Dedifferentiated amniotic fluid mesenchymal stem cell (primary cell): ENCODE measurements around the gene MCCC2.
A peak's percentile ranks its signal among the peaks of the same experiment; 100 is the strongest.
"Not testable (repeated sequence)": the region's sequence is repeated elsewhere in the genome, so short reads cannot be mapped to it uniquely, and the experiment has no call there.

Experiments
- DNase-seq: peaks from one replicate; pipeline ENCODE4 v3.0.0-alpha.2; 2016; ENCODE audit errors: extremely low spot score

The MCCC2 gene

GRCh38 chr5:71597001-71597400 is 9.9 kb downstream of the MCCC2 start:
- DNase-seq, result no peak

- no peak for DNase-seq
Observed at GRCh38 chr5:71600783-71601182, 13.6 kb downstream of the MCCC2 start.

GRCh38 chr5:71601222-71602026 is 14.3 kb downstream of the MCCC2 start:
- DNase-seq, result peak; percentile 87

GRCh38 chr5:71609916-71610315 is 22.8 kb downstream of the MCCC2 start:
- not testable (repeated sequence) for DNase-seq

- no peak for DNase-seq
Observed at GRCh38 chr5:71615809-71616208, 28.7 kb downstream of the MCCC2 start.

- no peak for DNase-seq
Observed at GRCh38 chr5:71620630-71621029, 33.5 kb downstream of the MCCC2 start.

GRCh38 chr5:71621268-71621667 is 34.1 kb downstream of the MCCC2 start:
- DNase-seq, result no peak

- no peak for DNase-seq
Observed at GRCh38 chr5:71621741-71622140, 34.6 kb downstream of the MCCC2 start.

- DNase-seq, result no peak
Observed at GRCh38 chr5:71623221-71623794, 36.2 kb downstream of the MCCC2 start.

- DNase-seq, result no peak
Observed at GRCh38 chr5:71629950-71630349, 42.8 kb downstream of the MCCC2 start.

GRCh38 chr5:71631070-71631469 is 43.9 kb downstream of the MCCC2 start:
- no peak for DNase-seq

- DNase-seq, result no peak
Observed at GRCh38 chr5:71632168-71632567, 45.0 kb downstream of the MCCC2 start.

- no peak for DNase-seq
Observed at GRCh38 chr5:71633255-71634155, 46.4 kb downstream of the MCCC2 start.

GRCh38 chr5:71637133-71637532 is 50.0 kb downstream of the MCCC2 start:
- DNase-seq, result no peak

- DNase-seq, result no peak
Observed at GRCh38 chr5:71640408-71640807, 53.3 kb downstream of the MCCC2 start.

GRCh38 chr5:71645030-71645429 is 57.9 kb downstream of the MCCC2 start:
- no peak for DNase-seq

- DNase-seq, result not testable (repeated sequence)
Observed at GRCh38 chr5:71650940-71651339, 63.8 kb downstream of the MCCC2 start.

- DNase-seq, result no peak
Observed at GRCh38 chr5:71651579-71651978, 64.4 kb downstream of the MCCC2 start.

- no peak for DNase-seq
Observed at GRCh38 chr5:71652349-71652748, 65.2 kb downstream of the MCCC2 start.

- no peak for DNase-seq
Observed at GRCh38 chr5:71652803-71653543, 65.8 kb downstream of the MCCC2 start.

GRCh38 chr5:71658916-71659662 is 71.9 kb downstream of the MCCC2 start:
- no peak for DNase-seq
